KMS-11 (cell line): Measurements from ENCODE around the gene CFAP46.
"Not testable (repeated sequence)": the region's sequence is repeated elsewhere in the genome, so short reads cannot be mapped to it uniquely, and the experiment has no call there.

Experiments
- H2AFZ ChIP-seq: fragments of 200-600 bp; sonication (generic); 2 replicates; pipeline ENCODE4 v1.6.1; 2016; ENCODE audit warnings: antibody characterized with exemption, mixed run types, low read depth
- H3K27ac ChIP-seq: fragments of 200-600 bp; sonication (generic); 2 replicates; pipeline ENCODE4 v1.6.1; 2016; ENCODE audit warnings: mild to moderate bottlenecking, mixed run types
- H3K27me3 ChIP-seq: fragments of 200-600 bp; sonication (generic); 2 replicates; pipeline ENCODE4 v1.6.1; 2017; ENCODE audit warnings: mild to moderate bottlenecking, low read depth, mixed run types, moderate library complexity; ENCODE audit not compliant: insufficient read depth
- H3K36me3 ChIP-seq: fragments of 200-600 bp; sonication (generic); 2 replicates; pipeline ENCODE4 v1.6.1; 2017; ENCODE audit warnings: mild to moderate bottlenecking, mixed run types; ENCODE audit not compliant: insufficient read depth
- H3K4me1 ChIP-seq: fragments of 200-600 bp; sonication (generic); 2 replicates; pipeline ENCODE4 v1.6.1; 2016; ENCODE audit warnings: mild to moderate bottlenecking, low read depth, mixed run types; ENCODE audit not compliant: poor library complexity, severe bottlenecking
- H3K4me2 ChIP-seq: fragments of 200-600 bp; sonication (generic); 2 replicates; pipeline ENCODE4 v1.7.0; 2016; ENCODE audit warnings: mild to moderate bottlenecking, mixed run types
- H3K4me3 ChIP-seq: fragments of 200-600 bp; sonication (generic); IDR thresholded peaks from 2 replicates; pipeline ENCODE4 v1.6.1; 2017; ENCODE audit warnings: low read depth, low read length, mixed read lengths; ENCODE audit not compliant: insufficient read depth
- H3K79me2 ChIP-seq: fragments of 200-600 bp; sonication (generic); 2 replicates; pipeline ENCODE4 v1.6.1; 2016; ENCODE audit warnings: low read depth, mixed run types; ENCODE audit not compliant: insufficient read depth
- H3K9ac ChIP-seq: fragments of 200-600 bp; sonication (generic); 2 replicates; pipeline ENCODE4 v1.6.1; 2016; ENCODE audit warnings: mild to moderate bottlenecking, mixed run types
- H4K20me1 ChIP-seq: fragments of 200-600 bp; sonication (generic); 2 replicates; pipeline ENCODE4 v1.6.1; 2016; ENCODE audit warnings: mild to moderate bottlenecking, mixed run types; ENCODE audit not compliant: insufficient read depth
- TF ChIP-seq, protein P1 (sequence below): fragments of 200-600 bp; sonication (generic); conservative IDR thresholded peaks from 2 replicates; pipeline ENCODE4 v1.6.1; 2017; ENCODE audit warnings: low read depth, mild to moderate bottlenecking, antibody characterized with exemption, low read length, moderate library complexity, mixed read lengths

The CFAP46 gene

GRCh38 chr10:132932461-132933307 is 9.7 kb downstream of the CFAP46 start:
- no peaks in the 10 kb centered on the region for H3K4me1 ChIP-seq
- H3K79me2 ChIP-seq = no peaks in the 10 kb centered on the region
- H3K4me2 ChIP-seq = no peak overlapping the region
- TF ChIP-seq, protein P1, sequence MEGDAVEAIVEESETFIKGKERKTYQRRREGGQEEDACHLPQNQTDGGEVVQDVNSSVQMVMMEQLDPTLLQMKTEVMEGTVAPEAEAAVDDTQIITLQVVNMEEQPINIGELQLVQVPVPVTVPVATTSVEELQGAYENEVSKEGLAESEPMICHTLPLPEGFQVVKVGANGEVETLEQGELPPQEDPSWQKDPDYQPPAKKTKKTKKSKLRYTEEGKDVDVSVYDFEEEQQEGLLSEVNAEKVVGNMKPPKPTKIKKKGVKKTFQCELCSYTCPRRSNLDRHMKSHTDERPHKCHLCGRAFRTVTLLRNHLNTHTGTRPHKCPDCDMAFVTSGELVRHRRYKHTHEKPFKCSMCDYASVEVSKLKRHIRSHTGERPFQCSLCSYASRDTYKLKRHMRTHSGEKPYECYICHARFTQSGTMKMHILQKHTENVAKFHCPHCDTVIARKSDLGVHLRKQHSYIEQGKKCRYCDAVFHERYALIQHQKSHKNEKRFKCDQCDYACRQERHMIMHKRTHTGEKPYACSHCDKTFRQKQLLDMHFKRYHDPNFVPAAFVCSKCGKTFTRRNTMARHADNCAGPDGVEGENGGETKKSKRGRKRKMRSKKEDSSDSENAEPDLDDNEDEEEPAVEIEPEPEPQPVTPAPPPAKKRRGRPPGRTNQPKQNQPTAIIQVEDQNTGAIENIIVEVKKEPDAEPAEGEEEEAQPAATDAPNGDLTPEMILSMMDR = no peak
- H4K20me1 ChIP-seq = no peaks in the 10 kb centered on the region
- H3K36me3 ChIP-seq = no peaks in the 10 kb centered on the region
- H3K4me3 ChIP-seq = no peak overlapping the region
- H3K27me3 ChIP-seq = peaks cover 48% of the 10 kb centered on the region
- no peak overlapping the region for H2AFZ ChIP-seq
- H3K9ac ChIP-seq = no peak overlapping the region
- H3K27ac ChIP-seq = no peak overlapping the region

DNA sequence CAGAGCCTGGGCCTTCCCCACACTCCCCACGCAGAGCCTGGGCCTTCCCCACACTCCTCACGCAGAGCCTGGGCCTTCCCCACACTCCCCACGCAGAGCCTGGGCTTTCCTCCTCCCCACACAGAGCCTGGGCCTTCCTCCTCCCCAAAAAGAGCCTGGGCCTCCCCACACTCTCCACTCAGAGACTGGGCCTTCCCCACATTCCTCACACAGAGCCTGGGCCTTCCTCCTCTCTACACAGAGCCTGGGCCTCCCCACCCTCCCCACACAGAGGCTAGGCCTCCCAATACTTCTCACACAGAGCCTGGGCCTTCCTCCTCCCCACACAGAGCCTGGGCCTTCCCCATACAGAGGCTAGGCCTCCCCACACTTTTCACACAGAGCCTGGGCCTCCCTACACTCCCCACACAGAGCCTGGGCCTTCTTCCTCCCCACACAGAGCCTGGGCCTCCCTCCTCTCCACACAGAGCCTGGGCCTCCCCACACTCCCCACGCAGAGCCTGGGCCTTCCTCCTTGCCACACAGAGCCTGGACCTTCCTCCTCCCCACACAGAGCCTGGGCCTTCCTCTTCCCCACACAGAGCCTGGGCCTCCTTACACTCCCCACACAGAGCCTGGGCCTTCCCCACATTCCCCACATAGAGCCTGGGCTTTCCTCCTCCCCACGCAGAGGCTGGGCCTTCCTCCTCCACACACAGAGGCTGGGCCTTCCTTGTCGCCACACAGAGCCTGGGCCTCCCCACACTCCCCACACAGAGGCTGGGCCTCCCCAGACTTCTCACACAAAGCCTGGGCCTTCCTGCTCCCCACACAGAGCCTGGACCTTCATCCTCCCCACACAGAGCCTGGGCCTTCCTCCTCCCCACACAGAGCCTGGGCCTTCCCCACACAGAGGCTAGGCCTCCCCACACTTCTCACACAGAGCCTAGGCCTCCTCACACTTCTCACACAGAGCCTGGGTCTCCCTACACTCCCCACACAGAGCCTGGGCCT is 10.8 kb downstream of the CFAP46 start:
- not testable (repeated sequence) for H4K20me1 ChIP-seq, H3K4me3 ChIP-seq, H3K4me2 ChIP-seq, H3K36me3 ChIP-seq, H3K9ac ChIP-seq, H3K79me2 ChIP-seq, H2AFZ ChIP-seq, H3K4me1 ChIP-seq, H3K27ac ChIP-seq
- peaks cover 49% of the 10 kb centered on the region for H3K27me3 ChIP-seq

DNA sequence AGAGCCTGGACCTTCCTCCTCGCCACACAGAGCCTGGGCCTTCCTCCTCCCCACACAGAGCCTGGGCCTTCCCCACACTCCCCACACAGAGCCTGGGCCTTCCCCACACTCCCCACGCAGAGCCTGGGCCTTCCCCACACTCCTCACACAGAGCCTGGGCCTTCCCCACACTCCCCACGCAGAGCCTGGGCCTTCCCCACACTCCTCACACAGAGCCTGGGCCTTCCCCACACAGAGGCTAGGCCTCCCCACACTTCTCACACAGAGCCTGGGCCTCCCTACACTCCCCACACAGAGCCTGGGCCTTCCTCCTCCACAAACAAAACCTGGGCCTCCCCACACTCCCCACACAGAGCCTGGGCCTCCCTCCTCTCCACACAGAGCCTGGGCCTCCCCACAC is 11.7 kb downstream of the CFAP46 start:
- H3K27ac ChIP-seq, H2AFZ ChIP-seq, H3K4me2 ChIP-seq, H3K79me2 ChIP-seq, H3K4me3 ChIP-seq, H3K36me3 ChIP-seq, H3K9ac ChIP-seq, H4K20me1 ChIP-seq, H3K4me1 ChIP-seq: not testable (repeated sequence)
- peaks cover 56% of the 10 kb centered on the region for H3K27me3 ChIP-seq

DNA sequence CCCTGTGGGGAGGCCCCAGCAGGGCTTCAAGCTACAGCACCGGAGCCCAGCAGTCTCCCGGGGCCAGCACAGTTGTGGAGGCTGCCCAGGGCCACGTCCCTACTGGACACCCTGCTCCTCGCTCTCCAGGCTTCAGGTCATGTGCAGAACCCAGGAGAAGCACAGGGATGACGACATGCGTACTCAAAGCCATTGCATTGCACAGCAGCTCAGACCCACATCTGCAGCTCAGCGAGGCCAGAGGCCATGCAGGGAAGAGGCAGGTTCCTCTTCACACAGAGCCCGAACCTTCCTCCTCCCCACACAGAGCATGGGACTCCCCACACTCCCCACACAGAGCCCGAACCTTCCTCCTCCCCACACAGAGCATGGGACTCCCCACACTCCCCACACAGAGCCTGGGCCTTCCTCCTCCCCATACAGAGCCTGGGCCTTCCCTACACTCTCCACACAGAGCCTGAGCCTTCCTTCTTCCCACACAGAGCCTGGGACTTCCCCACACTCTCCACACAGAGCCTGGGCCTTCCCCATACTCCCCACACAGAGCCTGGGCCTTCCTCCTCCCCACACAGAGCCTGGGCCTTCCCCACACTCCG is 12.3 kb downstream of the CFAP46 start:
- Histone ChIP-seq H4K20me1 (no peaks in the 10 kb centered on the region), H3K4me1 (no peaks in the 10 kb centered on the region), H3K79me2 (no peaks in the 10 kb centered on the region), H3K4me3 (no peak overlapping the region), H2AFZ (no peak overlapping the region), H3K36me3 (no peaks in the 10 kb centered on the region), H3K27ac (no peak overlapping the region), H3K27me3 (peaks cover 59% of the 10 kb centered on the region), H3K4me2 (no peak overlapping the region), H3K9ac (no peak overlapping the region)
- TF ChIP-seq, protein P1 = no peak

DNA sequence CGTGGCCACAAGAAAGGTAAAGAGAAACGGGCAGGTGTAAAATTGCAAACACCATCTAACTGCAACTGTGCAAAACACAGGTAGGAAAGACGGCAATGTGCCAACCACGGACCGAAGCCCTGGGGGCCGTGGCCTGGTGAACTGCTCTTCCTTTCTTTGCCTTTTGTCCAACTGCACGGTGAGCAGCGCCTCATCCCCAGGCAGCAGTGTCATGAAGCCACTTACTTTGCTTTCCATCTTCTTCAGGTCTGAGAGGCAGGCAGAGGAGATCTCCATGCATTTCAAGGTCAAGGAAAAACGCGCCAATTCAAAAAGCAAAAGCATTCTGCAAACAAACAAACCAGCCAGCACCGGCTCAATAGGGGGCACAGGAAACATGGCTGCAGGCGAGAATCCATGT is 12.9 kb downstream of the CFAP46 start:
- Histone ChIP-seq H4K20me1 (no peaks in the 10 kb centered on the region), H3K4me3 (no peak overlapping the region), H3K4me1 (no peaks in the 10 kb centered on the region), H3K36me3 (no peaks in the 10 kb centered on the region), H3K9ac (no peak overlapping the region), H3K4me2 (no peak overlapping the region), H3K79me2 (no peaks in the 10 kb centered on the region), H3K27me3 (peaks cover 56% of the 10 kb centered on the region), H2AFZ (no peak overlapping the region), H3K27ac (no peak overlapping the region)
- TF ChIP-seq, protein P1 = no peak
